ENCODE results near the gene CTNND2. TPM values are rescaled to one million over a fixed set of nuclear protein-coding genes. Genes with fewer than 3 reads are reported as not detected.

The CTNND2 gene
- total and polyA plus RNA-seq, 10 donors, result 0.93 to 51.0 (median 21.5) TPM

DNA sequence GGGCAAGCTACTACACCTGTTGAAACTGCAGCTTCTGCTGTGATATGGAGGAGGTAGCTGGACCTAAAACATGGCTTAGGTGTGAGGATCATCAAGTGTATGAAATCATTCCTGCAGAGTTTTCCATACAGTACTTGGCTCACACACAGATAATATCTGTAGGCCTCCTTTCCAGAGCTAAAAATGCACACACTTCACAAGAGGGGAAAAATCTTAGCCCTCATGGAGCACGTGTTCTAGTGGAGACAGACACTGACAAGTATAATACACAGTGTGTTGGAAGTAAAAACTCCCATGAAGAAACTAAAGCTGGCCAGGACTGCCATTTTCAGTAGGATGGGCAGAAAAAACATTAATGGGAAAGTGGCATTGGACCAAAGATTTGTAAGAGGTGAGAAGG is 216.7 kb downstream of the CTNND2 start:
- no peak overlapping the region for H3K4me3 ChIP-seq
- H3K9me3 ChIP-seq, result peaks cover 0 to 7% (median 0%) of the 10 kb centered on the region in 8 donors
- intact Hi-C loops (cut with DNase I; ENCODE audit: low total_unique reads), result no loop called here
- WGBS, 5 donors, result 53 to 83% (median 81%) methylated on average over 1 of the region's 1 CpG
- peaks cover 0 to 4% (median 0%) of the 10 kb centered on the region in 6 donors for H3K4me1 ChIP-seq
- H3K36me3 ChIP-seq, result no peaks in the 10 kb centered on the region
- DNase-seq, result no peak
- no peak overlapping the region for H3K27ac ChIP-seq
- H3K27me3 ChIP-seq (replicated peaks in 1 of 7), result no peaks in the 10 kb centered on the region
- TF ChIP-seq POLR2AphosphoS5 (IDR thresholded peaks at IDR 0.05) (no peak), POLR2A (IDR thresholded peaks at IDR 0.05) (no peak)
- TF ChIP-seq, protein P1, sequence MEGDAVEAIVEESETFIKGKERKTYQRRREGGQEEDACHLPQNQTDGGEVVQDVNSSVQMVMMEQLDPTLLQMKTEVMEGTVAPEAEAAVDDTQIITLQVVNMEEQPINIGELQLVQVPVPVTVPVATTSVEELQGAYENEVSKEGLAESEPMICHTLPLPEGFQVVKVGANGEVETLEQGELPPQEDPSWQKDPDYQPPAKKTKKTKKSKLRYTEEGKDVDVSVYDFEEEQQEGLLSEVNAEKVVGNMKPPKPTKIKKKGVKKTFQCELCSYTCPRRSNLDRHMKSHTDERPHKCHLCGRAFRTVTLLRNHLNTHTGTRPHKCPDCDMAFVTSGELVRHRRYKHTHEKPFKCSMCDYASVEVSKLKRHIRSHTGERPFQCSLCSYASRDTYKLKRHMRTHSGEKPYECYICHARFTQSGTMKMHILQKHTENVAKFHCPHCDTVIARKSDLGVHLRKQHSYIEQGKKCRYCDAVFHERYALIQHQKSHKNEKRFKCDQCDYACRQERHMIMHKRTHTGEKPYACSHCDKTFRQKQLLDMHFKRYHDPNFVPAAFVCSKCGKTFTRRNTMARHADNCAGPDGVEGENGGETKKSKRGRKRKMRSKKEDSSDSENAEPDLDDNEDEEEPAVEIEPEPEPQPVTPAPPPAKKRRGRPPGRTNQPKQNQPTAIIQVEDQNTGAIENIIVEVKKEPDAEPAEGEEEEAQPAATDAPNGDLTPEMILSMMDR (IDR thresholded peaks at IDR 0.05 in 8 of 11, conservative IDR thresholded peaks at IDR 0.05 in 3 of 11), result no peak

DNA sequence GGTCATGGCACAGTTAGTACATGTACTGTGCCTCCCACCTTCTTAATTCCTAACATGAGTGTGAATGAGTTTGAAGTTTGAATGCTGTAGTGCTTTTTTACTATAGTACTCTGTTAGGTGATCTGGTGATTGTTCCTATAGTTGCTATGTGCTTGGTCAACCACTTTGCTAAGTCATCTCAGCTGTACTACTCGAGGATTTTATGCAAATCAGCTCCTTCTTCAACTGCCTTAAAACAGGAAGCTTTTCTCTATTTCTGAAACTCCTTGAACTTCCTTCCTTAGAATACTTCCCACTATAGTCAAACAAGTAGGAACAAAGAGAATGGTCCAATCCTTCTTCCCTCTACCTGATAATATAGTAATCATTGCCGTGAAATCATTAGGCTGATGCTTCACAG is 219.6 kb downstream of the CTNND2 start:
- intact Hi-C loops (cut with DNase I; ENCODE audit: low total_unique reads), result no loop called here
- Histone ChIP-seq H3K27me3 (replicated peaks in 1 of 7) (no peaks in the 10 kb centered on the region), H3K27ac (no peak overlapping the region), H3K36me3 (no peaks in the 10 kb centered on the region), H3K4me3 (no peak overlapping the region), H3K9me3 (peaks cover 0 to 3% (median 0%) of the 10 kb centered on the region in 8 donors), H3K4me1 (peaks cover 0 to 4% (median 0%) of the 10 kb centered on the region in 6 donors)
- WGBS, 5 donors, result 33 to 44% (median 38%) methylated on average over 2 of the region's 2 CpGs
- DNase-seq, result no peak
- TF ChIP-seq, protein P1 (IDR thresholded peaks at IDR 0.05 in 8 of 11, conservative IDR thresholded peaks at IDR 0.05 in 3 of 11), result no peak
- TF ChIP-seq POLR2A (IDR thresholded peaks at IDR 0.05), result no peak
- TF ChIP-seq POLR2AphosphoS5 (IDR thresholded peaks at IDR 0.05), result no peak

DNA sequence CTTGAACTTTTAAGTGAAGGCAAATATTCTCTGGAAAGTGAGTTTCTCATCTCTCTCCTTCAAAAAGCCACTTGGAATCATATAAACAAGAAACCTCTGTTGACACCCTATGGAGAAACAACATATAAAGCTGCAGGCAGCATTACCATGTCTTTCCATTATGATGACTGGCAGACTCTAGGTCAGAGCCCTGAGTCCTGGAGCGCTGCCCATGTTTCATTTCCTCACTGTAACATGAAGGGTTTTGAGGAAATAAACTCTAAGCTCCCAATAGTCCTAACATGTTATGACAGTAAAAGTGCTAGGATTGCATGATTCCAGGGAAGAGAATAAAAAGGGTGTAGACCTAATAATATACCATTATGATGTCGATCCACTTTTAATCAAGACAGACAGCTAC is 220.6 kb downstream of the CTNND2 start:
- peaks cover 0 to 3% (median 0%) of the 10 kb centered on the region in 8 donors for H3K9me3 ChIP-seq
- WGBS, 5 donors, result 51 to 74% (median 67%) methylated on average over 2 of the region's 2 CpGs

GRCh38 chr5:11681796-11682195 is 222.4 kb downstream of the CTNND2 start:
- 81 to 91% (median 84%) methylated on average over 4 of the region's 4 CpGs for WGBS, 5 donors
- TF ChIP-seq POLR2A (IDR thresholded peaks at IDR 0.05), result no peak
- TF ChIP-seq, protein P1 (IDR thresholded peaks at IDR 0.05 in 8 of 11, conservative IDR thresholded peaks at IDR 0.05 in 3 of 11), result no peak
- no peak for TF ChIP-seq POLR2AphosphoS5 (IDR thresholded peaks at IDR 0.05)
- no peak overlapping the region for H3K27ac ChIP-seq

More for the DNA sequence above, 220.6 kb downstream of the CTNND2 start:
- H3K4me3 ChIP-seq, result no peak overlapping the region
- DNase-seq, result no peak
- H3K4me1 ChIP-seq, result peaks cover 0 to 4% (median 0%) of the 10 kb centered on the region in 6 donors
- H3K27me3 ChIP-seq (replicated peaks in 1 of 7), result no peaks in the 10 kb centered on the region
- no peak overlapping the region for H3K27ac ChIP-seq
- peak in 1 of 3 donors; percentile 9 for TF ChIP-seq POLR2AphosphoS5 (IDR thresholded peaks at IDR 0.05)
- TF ChIP-seq POLR2A (IDR thresholded peaks at IDR 0.05), result no peak
- intact Hi-C loops (cut with DNase I; ENCODE audit: low total_unique reads), result no loop called here
- no peaks in the 10 kb centered on the region for H3K36me3 ChIP-seq

More at GRCh38 chr5:11681796-11682195, 222.4 kb downstream of the CTNND2 start:
- Histone ChIP-seq H3K4me3 (no peak overlapping the region), H3K27me3 (replicated peaks in 1 of 7) (no peaks in the 10 kb centered on the region), H3K9me3 (peaks cover 0 to 3% (median 0%) of the 10 kb centered on the region in 8 donors), H3K4me1 (peaks cover 0 to 4% (median 0%) of the 10 kb centered on the region in 6 donors), H3K36me3 (no peaks in the 10 kb centered on the region)
- DNase-seq, result no peak
- intact Hi-C loops (cut with DNase I; ENCODE audit: low total_unique reads), result no loop called here
